GM19240 (cell line): ENCODE results near the gene FAM135A.
"Not testable (repeated sequence)": the region's sequence is repeated elsewhere in the genome, so short reads cannot be mapped to it uniquely, and the experiment has no call there.

ENCODE experiments used
- DNase-seq: peaks from one replicate; pipeline ENCODE4 v3.0.0; 2011; ENCODE audit warnings: low spot score; ENCODE audit not compliant: insufficient read length

Gene FAM135A

DNA sequence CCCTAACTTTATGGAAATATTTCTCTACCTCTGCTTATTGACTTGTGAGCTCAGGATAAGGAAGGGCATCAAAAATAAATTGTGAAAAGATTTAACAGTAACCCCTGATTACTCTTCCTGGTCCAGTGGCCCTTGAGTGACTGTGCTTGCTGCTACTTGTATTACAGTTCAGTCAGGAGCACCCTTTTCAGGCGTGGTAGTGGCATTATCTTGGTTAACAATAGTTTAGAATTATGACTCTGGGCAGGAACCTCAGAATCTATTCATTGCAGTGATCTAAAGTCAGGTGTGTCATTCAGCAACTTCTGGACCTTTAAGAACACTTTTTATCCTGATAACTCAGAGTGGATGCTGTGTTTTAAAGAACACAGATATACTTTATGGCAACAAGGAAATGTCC, 43.4 kb downstream of the FAM135A start:
- DNase-seq, result no peak

DNA sequence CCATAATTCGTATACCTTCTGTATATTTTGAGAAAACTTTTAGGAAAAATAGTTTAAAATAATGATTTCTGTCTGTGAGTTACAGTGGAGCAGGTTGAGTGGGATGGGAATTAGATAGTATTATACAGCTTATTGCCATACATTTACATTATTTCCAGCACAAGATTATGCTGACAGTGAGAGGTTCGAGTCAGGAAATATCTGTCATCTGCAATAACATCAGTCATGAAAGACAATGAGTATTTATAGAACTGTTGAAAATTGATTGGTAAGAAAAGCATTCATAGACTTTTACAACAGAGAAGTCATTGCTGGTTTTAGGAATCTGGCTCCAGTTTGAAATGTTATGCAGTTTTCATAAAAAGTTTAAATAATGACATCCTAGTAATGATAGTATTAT, 45.9 kb downstream of the FAM135A start:
- DNase-seq, result no peak

- DNase-seq, result not testable (repeated sequence)
Measured at GRCh38 chr6:70459699-70460098, 46.4 kb downstream of the FAM135A start.

DNA sequence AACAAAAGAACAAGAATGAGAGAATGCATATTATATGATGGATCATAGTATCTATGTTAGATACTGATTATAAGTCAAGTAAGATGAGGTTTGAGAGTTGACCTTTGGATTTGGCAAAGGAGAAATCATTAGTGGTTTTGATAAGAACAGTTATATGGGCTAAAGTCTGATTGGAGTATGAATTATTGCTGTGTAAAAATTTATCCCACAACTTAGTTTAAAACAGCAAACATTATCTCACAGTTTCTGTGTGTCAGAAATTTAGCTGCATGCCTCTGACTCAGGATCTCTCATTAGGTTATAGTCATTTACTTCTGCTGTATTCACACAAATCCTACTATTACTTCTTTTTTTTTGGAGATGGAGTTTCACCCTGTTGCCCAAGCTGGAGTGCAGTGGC, 56.7 kb downstream of the FAM135A start:
- no peak for DNase-seq

GRCh38 chr6:70470510-70470909, 57.2 kb downstream of the FAM135A start:
- DNase-seq, result not testable (repeated sequence)

DNA sequence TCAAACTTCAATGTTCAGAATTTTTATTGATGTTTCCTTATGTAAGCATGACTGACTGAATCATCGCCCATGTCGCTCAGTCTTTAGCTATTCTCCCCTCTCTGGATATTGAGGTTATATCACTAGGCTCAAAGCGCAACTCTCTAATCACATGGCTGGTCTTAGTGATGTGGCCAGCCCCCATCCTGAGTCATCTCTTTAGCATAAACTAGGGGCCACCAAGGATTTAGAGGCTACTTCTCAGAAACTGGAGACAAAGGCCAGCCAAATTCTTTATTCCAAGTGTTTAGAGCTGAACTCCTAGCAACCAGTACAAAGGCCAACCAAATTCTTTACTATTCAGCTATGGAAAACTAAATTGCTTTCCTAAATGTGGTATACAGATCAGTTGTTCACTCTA, 61.4 kb downstream of the FAM135A start:
- no peak for DNase-seq

- no peak for DNase-seq
Measured at GRCh38 chr6:70479236-70479635, 65.9 kb downstream of the FAM135A start.

GRCh38 chr6:70486638-70487037, 73.3 kb downstream of the FAM135A start:
- DNase-seq, result not testable (repeated sequence)

DNA sequence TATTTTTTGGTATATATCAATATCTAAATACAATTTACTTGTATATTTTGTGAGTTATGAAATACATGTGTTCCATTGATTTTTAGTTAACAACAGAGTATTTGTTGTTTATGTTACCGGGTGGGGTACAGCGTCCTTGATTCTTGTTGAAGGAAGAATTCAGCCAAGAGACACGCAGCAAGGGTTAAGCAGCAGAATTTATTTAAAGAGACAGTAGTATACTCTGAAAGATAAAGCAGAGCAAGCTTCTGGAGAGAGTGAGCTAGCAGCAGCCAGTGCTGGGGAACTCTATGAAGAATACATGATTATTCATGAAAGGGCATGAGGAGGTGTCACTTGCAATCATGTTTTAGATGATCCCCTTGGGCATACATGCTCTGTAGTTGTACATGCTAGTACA, 76.1 kb downstream of the FAM135A start:
- no peak for DNase-seq

- DNase-seq, result no peak
Measured at GRCh38 chr6:70494833-70495232, 81.5 kb downstream of the FAM135A start.

DNA sequence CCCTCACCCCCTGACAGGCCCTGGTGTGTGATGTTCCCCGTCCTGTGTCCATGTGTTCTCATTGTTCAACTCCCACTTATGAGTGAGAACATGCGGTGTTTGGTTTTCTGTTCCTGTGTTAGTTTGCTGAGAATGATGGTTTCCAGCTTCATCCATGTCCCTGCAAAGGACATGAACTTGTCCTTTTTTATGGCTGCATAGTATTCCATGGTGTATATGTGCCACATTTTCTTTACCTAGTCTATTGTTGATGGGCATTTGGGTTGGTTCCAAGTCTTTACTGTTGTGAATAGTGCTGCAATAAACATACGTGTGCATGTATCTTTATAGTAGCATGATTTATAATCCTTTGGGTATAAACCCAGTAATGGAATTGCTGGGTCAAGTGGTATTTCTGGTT, 82.5 kb downstream of the FAM135A start:
- DNase-seq, result not testable (repeated sequence)

DNA sequence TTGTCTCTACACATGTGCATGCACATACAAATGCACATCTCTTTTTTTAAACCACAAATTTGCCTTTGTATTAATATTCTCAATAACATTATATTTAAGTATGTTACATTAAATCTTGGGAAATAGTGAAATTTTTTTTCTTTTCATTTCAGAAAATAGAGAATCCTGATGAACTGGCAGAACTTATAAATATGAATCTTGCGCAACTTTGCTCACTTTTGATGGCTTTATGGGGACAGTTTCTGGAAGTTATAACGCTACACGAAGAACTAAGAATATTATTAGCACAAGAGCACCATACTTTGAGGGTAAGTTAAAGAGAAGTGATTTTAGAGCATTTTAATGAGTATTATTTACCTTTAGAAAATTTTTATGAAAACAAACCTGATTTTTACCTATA, 89.2 kb downstream of the FAM135A start:
- DNase-seq, result no peak

- DNase-seq, result no peak
Measured at GRCh38 chr6:70503813-70504465, 90.6 kb downstream of the FAM135A start.

- no peak for DNase-seq
Measured at GRCh38 chr6:70506321-70506720, 93.0 kb downstream of the FAM135A start.

GRCh38 chr6:70507161-70507560, 93.9 kb downstream of the FAM135A start:
- DNase-seq, result no peak

DNA sequence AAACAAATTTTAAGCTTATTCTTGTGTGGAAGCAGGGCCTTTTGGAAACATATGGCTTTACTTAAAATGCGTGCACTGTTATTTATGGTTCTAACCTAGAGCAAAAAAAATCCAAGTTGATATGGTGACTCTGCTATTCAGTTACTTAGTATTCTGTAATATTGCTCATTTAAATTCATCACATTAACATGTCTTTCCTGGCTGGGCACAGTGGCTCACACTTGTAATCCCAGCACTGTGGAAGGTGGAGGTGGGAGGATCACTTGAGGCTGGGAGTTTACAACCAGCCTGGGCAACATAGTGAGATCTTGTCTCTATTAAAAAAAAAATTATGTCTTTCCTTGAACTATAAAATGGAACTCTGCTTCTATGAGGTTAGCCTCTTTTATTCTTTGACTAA, 95.6 kb downstream of the FAM135A start:
- no peak for DNase-seq

GRCh38 chr6:70510600-70510999, 97.3 kb downstream of the FAM135A start:
- no peak for DNase-seq

- no peak for DNase-seq
Measured at GRCh38 chr6:70518723-70519122, 105.4 kb downstream of the FAM135A start.

DNA sequence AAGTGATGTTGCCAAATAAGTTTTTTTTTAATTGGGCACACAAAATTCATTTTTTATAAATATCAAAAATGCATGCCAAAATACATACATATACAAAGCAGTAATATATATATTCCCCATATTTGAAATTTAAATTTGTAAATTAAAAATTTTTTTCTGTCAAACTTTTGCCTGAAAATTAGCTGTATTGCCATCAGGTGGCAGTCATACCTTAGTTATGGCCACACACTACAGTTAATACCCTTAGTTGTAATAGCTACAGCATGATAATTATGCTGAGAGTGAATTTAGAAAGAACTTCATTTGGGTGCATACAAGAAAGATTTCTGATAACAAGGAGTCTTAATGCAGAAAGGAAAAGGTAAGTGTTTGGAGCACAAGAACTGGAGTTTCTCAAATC, 107.3 kb downstream of the FAM135A start:
- no peak for DNase-seq

DNA sequence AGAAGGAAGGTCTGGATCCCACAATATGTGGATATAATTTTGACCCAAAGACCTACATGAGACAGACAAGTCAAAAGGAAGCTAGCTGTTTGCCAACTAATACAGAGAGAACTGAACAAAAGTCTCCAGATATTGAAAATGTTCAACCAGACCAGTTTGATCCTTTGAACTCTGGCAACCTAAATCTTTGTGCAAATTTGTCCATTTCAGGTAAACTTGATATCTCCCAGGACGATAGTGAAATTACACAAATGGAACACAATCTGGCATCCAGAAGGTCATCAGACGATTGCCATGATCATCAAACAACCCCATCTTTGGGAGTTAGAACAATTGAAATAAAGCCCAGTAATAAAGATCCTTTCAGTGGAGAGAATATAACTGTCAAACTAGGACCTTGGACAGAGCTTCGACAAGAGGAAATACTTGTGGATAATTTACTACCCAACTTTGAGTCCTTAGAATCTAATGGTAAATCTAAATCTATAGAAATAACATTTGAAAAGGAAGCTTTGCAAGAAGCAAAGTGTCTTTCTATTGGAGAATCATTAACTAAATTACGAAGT, 111.5 kb downstream of the FAM135A start:
- no peak for DNase-seq

- no peak for DNase-seq
Measured at GRCh38 chr6:70527071-70527737, 113.9 kb downstream of the FAM135A start.

- DNase-seq, result no peak
Measured at GRCh38 chr6:70530023-70530422, 116.7 kb downstream of the FAM135A start.

- no peak for DNase-seq
Measured at GRCh38 chr6:70531133-70531532, 117.8 kb downstream of the FAM135A start.
